HG03060 (cell line): Measurements from ENCODE around the gene RPL28.
"Not testable (repeated sequence)": the region's sequence is repeated elsewhere in the genome, so short reads cannot be mapped to it uniquely, and the experiment has no call there.

Experiments used
- ATAC-seq: cut with Tn5 transposase; IDR thresholded peaks from one replicate; pipeline ENCODE4 v1.9.1; 2021; ENCODE audit warnings: low read depth, moderate number of reproducible peaks; ENCODE audit not compliant: unreplicated experiment

Gene RPL28

GRCh38 chr19:55419624-55420236 lies 34.0 kb downstream of the RPL28 start:
- no peak for ATAC-seq

- ATAC-seq, result not testable (repeated sequence)
These were observed 35.5 kb downstream of the RPL28 start for GRCh38 chr19:55421281-55421680.

- no peak for ATAC-seq
These were observed 37.7 kb downstream of the RPL28 start for GRCh38 chr19:55423225-55424005.

- ATAC-seq, result no peak
These were observed 38.8 kb downstream of the RPL28 start for GRCh38 chr19:55424518-55424917.

- no peak for ATAC-seq
These were observed 40.3 kb downstream of the RPL28 start for GRCh38 chr19:55426042-55426441.

GRCh38 chr19:55431183-55431582 lies 45.5 kb downstream of the RPL28 start:
- no peak for ATAC-seq

- no peak for ATAC-seq
These were observed 46.7 kb downstream of the RPL28 start for GRCh38 chr19:55432241-55432959.

- ATAC-seq, result no peak
These were observed 47.6 kb downstream of the RPL28 start for GRCh38 chr19:55433292-55433691.

GRCh38 chr19:55434356-55434919 lies 48.7 kb downstream of the RPL28 start:
- ATAC-seq, result no peak

GRCh38 chr19:55435020-55435419 lies 49.3 kb downstream of the RPL28 start:
- ATAC-seq, result no peak

- ATAC-seq, result no peak
These were observed 51.1 kb downstream of the RPL28 start for GRCh38 chr19:55436847-55437246.

- ATAC-seq, result no peak
These were observed 51.7 kb downstream of the RPL28 start for GRCh38 chr19:55437410-55437809.

GRCh38 chr19:55439052-55439451 lies 53.3 kb downstream of the RPL28 start:
- ATAC-seq, result no peak

GRCh38 chr19:55440411-55441105 lies 54.8 kb downstream of the RPL28 start:
- ATAC-seq, result no peak

- no peak for ATAC-seq
These were observed 55.6 kb downstream of the RPL28 start for GRCh38 chr19:55441319-55441691.

- ATAC-seq, result no peak
These were observed 56.1 kb downstream of the RPL28 start for GRCh38 chr19:55441692-55442321.

GRCh38 chr19:55442372-55442961 lies 56.7 kb downstream of the RPL28 start:
- ATAC-seq, result no peak

- ATAC-seq, result no peak
These were observed 57.5 kb downstream of the RPL28 start, which contains the start of gene SHISA7 for GRCh38 chr19:55443045-55443823. SHISA7 (minus strand) TSS chr19:55443300; CDS start chr19:55442863, 437 bp downstream.
